Fibroblast of lung (primary cell): ENCODE results near the gene SPINK9. TPM values are rescaled to one million over a fixed set of nuclear protein-coding genes. Genes with fewer than 3 reads are reported as not detected.
A peak's percentile ranks its signal among the peaks of the same experiment; 100 is the strongest.
"Not testable (repeated sequence)": the region's sequence is repeated elsewhere in the genome, so short reads cannot be mapped to it uniquely, and the experiment has no call there.

Experiments
- DNase-seq, 2 donors: peaks; one replicate each; pipeline versions ENCODE4 v3.0.0 to v3.0.0-alpha.2; 2010; ENCODE audit warnings: low read depth in 2 of 2
- H2AFZ ChIP-seq: 2 replicates; pipeline ENCODE4 v1.5.1; 2012; ENCODE audit warnings: low read length, control low read depth, inconsistent platforms
- H3K27ac ChIP-seq: 2 replicates; pipeline ENCODE4 v1.5.1; 2011; ENCODE audit warnings: low read length, control low read depth; ENCODE audit not compliant: insufficient read depth
- H3K27me3 ChIP-seq: 2 replicates; pipeline ENCODE4 v1.5.1; 2011; ENCODE audit warnings: mild to moderate bottlenecking, low read length; ENCODE audit not compliant: control insufficient read depth, insufficient read depth
- H3K36me3 ChIP-seq: 2 replicates; pipeline ENCODE4 v1.5.1; 2011; ENCODE audit warnings: low read length; ENCODE audit not compliant: control insufficient read depth, insufficient read depth
- H3K4me1 ChIP-seq: 2 replicates; pipeline ENCODE4 v1.5.1; 2011; ENCODE audit warnings: low read length; ENCODE audit not compliant: control insufficient read depth, insufficient read depth; ENCODE audit errors: extremely low read depth
- H3K4me2 ChIP-seq: 2 replicates; pipeline ENCODE4 v1.5.1; 2011; ENCODE audit warnings: low read length, control low read depth; ENCODE audit not compliant: insufficient read depth; ENCODE audit errors: extremely low read depth
- H3K4me3 ChIP-seq, 4 experiments: fragments of 200-600 bp in 1 of 4; sonication (generic) in 1 of 4; replicated peaks in 1 of 4; 2 replicates each; pipeline ENCODE4 v1.5.1; 2011 to 2016; ENCODE audit warnings: low read length in 4 of 4, low read depth in 3 of 4, mild to moderate bottlenecking in 3 of 4, control low read depth in 2 of 4, inconsistent platforms in 1 of 4, mixed read lengths in 1 of 4; ENCODE audit not compliant: insufficient read depth in 1 of 4; ENCODE audit errors: control extremely low read depth in 1 of 4
- H3K79me2 ChIP-seq: 2 replicates; pipeline ENCODE4 v1.5.1; 2012; ENCODE audit warnings: mild to moderate bottlenecking, low read length, inconsistent platforms; ENCODE audit not compliant: control insufficient read depth, insufficient read depth
- H3K9ac ChIP-seq: 2 replicates; pipeline ENCODE4 v1.5.1; 2011; ENCODE audit warnings: mild to moderate bottlenecking, low read length, control low read depth; ENCODE audit not compliant: insufficient read depth
- H3K9me3 ChIP-seq: 2 replicates; pipeline ENCODE4 v1.5.1; 2012; ENCODE audit warnings: low read depth, low read length; ENCODE audit not compliant: control insufficient read depth, insufficient read depth
- H4K20me1 ChIP-seq: 2 replicates; pipeline ENCODE4 v1.5.1; 2011; ENCODE audit warnings: low read length; ENCODE audit not compliant: control insufficient read depth, insufficient read depth; ENCODE audit errors: extremely low read depth
- EZH2 ChIP-seq: IDR thresholded peaks from 2 replicates; pipeline ENCODE4 v1.5.1; 2012; ENCODE audit warnings: low read length, control low read depth, mild to moderate bottlenecking; ENCODE audit errors: missing control alignments
- polyA plus RNA-seq, 2 donors: library from polyadenylated mRNA; depleted of rRNA in 1 of 2; stranded (reverse) in 1 of 2; unstranded in 1 of 2; fragments of >200 nt; gene quantifications; 2 replicates each; pipeline ENCODE4 v1.2.1, GENCODE V29; 2011 to 2012; ENCODE audit warnings: missing spikeins in 1 of 2
- total RNA-seq: library from RNA; depleted of rRNA; stranded (reverse); fragments of >200 nt; gene quantifications from 2 replicates; pipeline ENCODE4 v1.2.1, GENCODE V29; 2014
- TF ChIP-seq, protein P1 (sequence below), 2 donors: IDR thresholded peaks in 1 of 2; conservative IDR thresholded peaks in 1 of 2; 1 replicate in 1 of 2; 2 replicates in 1 of 2; pipeline ENCODE4 v1.5.1; 2011 to 2012; ENCODE audit warnings: low read length in 2 of 2, control low read depth in 1 of 2, inconsistent platforms in 1 of 2, low read depth in 1 of 2, mild to moderate bottlenecking in 1 of 2

Gene SPINK9
- total and polyA plus RNA-seq, 2 donors (not counting 1 experiment from before 2014, with no cell fraction given) = not detected

DNA sequence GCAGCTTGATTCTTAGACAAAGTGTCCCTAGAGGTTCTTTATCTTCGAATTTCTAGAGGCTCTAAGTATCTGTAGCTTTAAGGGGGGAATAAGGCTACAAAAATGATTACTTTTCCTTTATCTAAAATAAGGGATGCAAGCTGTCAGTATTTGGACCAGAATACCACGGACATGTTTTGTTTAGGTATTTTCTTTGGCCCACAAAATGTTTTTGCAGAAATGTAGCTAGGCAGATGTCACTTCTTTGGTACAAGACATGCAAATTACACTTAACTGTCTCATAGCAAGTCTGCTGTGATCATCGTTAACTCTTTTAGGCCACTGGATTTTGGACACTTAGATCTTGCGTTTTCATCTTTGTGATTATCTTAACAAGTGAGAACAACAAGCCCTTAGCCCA, 20.6 kb upstream of the SPINK9 start:
- Histone ChIP-seq H3K79me2 (no peaks in the 10 kb centered on the region), H4K20me1 (no peaks in the 10 kb centered on the region), H3K9ac (no peak overlapping the region), H3K4me3 (no peak overlapping the region), H3K4me1 (no peaks in the 10 kb centered on the region), H3K36me3 (no peaks in the 10 kb centered on the region), H3K9me3 (no peaks in the 10 kb centered on the region), H3K27me3 (no peaks in the 10 kb centered on the region), H3K4me2 (no peak overlapping the region), H2AFZ (no peak overlapping the region), H3K27ac (no peak overlapping the region)
- DNase-seq = no peak
- TF ChIP-seq, protein P1, sequence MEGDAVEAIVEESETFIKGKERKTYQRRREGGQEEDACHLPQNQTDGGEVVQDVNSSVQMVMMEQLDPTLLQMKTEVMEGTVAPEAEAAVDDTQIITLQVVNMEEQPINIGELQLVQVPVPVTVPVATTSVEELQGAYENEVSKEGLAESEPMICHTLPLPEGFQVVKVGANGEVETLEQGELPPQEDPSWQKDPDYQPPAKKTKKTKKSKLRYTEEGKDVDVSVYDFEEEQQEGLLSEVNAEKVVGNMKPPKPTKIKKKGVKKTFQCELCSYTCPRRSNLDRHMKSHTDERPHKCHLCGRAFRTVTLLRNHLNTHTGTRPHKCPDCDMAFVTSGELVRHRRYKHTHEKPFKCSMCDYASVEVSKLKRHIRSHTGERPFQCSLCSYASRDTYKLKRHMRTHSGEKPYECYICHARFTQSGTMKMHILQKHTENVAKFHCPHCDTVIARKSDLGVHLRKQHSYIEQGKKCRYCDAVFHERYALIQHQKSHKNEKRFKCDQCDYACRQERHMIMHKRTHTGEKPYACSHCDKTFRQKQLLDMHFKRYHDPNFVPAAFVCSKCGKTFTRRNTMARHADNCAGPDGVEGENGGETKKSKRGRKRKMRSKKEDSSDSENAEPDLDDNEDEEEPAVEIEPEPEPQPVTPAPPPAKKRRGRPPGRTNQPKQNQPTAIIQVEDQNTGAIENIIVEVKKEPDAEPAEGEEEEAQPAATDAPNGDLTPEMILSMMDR (conservative IDR thresholded peaks at IDR 0.05 in 1 of 2, IDR thresholded peaks at IDR 0.05 in 1 of 2; ENCODE audit: low read depth in 1 of 2, low read length in 2 of 2) = no peak
- no peak for TF ChIP-seq EZH2

DNA sequence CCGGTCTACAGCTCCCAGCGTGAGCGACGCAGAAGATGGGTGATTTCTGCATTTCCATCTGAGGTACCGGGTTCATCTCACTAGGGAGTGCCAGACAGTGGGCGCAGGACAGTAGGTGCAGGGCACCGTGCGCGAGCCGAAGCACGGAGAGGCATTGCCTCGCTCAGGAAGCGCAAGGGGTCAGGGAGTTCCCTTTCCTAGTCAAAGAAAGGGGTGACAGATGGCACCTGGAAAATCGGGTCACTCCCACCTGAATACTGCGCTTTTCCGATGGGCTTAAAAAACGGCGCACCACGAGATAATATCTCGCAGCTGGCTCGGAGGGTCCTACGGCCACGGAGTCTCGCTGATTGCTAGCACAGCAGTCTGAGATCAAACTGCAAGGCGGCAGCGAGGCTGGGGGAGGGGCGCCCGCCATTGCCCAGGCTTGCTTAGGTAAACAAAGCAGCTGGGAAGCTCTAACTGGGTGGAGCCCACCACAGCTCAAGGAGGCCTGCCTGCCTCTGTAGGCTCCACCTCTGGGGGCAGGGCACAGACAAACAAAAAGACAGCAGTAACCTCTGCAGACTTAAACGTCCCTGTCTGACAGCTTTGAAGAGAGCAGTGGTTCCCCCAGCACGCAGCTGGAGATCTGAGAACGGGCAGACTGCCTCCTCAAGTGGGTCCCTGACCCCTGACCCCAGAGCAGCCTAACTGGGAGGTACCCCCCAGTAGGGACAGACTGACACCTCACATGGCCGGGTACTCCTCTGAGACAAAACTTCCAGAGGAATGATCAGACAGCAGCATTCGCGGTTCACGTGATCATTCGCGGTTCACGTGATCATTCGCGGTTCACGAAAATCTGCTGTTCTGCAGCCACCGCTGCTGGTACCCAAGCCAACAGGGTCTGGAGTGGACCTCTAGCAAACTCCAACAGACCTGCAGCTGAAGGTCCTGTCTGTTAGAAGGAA, 15.1 kb upstream of the SPINK9 start:
- not testable (repeated sequence) for H3K36me3 ChIP-seq, H3K79me2 ChIP-seq, H4K20me1 ChIP-seq, H3K27ac ChIP-seq, H3K9ac ChIP-seq, H3K9me3 ChIP-seq, H2AFZ ChIP-seq, H3K4me1 ChIP-seq, H3K27me3 ChIP-seq
- peak overlapping the region; percentile 25 for H3K4me2 ChIP-seq
- peak in 1 of 2 donors; percentile 21 for DNase-seq
- peak overlapping the region in 2 of 4 experiments; percentile 45 to 59 for H3K4me3 ChIP-seq

DNA sequence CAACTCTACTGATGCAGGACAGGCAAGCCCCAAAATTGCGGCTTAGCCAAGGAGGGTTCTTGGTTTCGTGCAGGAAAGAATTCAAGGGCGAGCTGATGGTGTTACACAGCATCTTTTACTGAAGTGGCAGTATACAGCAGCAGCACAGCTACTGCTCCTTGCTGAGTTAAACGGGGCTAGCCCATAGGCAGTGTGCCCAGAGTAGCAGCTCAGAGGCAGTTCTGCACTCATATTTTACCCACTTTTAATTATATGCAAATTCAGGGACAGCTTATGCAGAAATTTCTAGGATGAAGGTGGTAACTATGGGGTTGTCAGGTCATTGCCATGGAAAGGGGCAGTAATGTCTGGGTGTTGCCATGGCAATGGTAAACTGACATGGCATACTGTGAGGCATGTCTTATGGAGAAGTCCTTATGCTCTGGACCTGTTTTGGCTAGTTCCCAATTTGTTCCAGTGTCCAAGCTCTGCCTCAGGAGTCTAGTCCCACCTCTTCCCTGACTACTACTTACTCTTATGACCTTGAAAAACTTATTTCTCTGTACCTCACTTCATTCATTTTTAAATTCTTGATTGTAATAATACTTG, 2.0 kb upstream of the SPINK9 start:
- Histone ChIP-seq H2AFZ (no peak overlapping the region), H3K4me2 (no peak overlapping the region), H3K9ac (no peak overlapping the region), H3K36me3 (no peaks in the 10 kb centered on the region), H3K4me3 (no peak overlapping the region), H3K9me3 (no peaks in the 10 kb centered on the region), H3K27ac (no peak overlapping the region), H3K79me2 (no peaks in the 10 kb centered on the region), H3K27me3 (no peaks in the 10 kb centered on the region), H4K20me1 (no peaks in the 10 kb centered on the region), H3K4me1 (no peaks in the 10 kb centered on the region)
- TF ChIP-seq, protein P1 (conservative IDR thresholded peaks at IDR 0.05 in 1 of 2, IDR thresholded peaks at IDR 0.05 in 1 of 2; ENCODE audit: low read depth in 1 of 2, low read length in 2 of 2) = no peak
- no peak for TF ChIP-seq EZH2
- DNase-seq = no peak
